Endothelial cell of hepatic sinusoid (primary cell): ENCODE data around the gene RNASE12.
"Not testable (repeated sequence)": the region's sequence is repeated elsewhere in the genome, so short reads cannot be mapped to it uniquely, and the experiment has no call there.

ENCODE experiments used
- in situ Hi-C: cut with HindIII; loops from 2 replicates; pipeline ENCODE4 v1.10.0; 2017; ENCODE audit warnings: low sequenced_read_pairs

The RNASE12 gene

DNA sequence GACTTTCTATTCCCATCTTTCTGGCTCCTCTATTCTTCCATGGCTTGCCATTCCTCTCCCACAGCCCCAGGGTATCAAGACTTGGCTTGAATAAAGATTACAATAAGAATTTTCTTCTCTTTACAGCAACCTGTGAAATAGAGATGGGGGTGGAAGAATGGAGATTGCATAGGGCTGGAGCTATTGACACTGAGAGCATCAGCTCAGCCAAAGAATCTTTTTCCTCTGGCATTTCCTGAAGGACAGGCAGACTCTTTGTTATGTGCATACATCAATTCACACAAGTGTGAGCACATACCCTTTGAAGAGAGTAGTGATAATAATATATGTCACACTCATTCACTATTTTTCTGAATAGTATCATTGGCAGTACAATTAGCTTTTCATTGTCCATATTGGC lies 8.0 kb downstream of the RNASE12 start:
- in situ Hi-C loops: no loop called here

DNA sequence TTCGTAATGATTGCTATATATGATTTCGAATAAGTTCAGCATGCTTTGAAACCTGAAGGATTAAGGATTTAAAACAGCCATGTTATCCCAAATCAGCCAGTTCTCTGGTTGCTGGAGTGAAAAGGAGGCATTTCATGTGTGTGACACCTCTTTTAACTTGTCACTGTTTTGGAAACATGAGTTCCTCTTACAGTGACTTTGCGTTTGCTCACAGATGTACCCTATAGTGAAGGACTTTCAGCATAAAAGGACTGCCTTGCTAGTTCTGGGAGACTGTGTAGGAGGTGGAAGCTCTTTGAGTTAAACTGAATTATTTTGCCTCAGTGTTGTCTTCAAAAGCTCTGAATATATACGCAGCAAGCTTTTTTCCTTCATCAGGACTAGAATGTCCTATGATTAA lies 10.9 kb downstream of the RNASE12 start:
- in situ Hi-C loops: no loop called here

DNA sequence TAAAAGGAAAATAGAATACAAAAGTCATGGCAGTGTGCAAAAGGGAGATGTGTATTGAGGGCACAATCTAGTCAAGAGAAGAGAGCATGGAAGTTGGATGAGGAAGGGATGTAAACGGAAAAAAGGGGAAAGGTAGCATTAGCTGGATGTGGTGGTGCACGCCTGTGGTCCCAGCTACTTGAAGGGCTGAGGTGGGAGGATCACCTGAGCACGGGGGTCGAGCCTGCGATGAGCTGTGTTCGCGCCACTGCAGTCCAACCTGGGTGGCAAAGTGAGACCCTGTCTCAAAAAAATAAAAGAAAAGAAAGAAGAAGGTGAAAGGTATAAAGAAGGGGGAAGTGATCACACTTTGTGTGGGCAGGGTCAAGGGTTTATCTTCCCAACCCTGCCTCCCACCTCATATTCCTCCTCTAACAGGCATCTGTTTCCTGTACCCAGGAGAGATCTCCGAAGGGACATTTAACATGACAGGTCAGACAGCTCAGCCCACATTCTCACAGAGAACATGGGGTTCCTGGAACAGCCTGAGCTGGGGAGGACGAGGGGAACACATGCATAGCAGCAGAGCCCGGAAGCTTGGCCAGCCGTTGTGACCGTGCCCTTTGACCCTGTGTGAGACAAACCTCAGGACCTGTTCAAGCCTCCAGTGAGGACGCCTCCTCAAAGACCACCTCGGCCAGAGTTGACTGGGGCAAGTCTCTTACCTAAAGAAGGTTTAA lies 12.2 kb downstream of the RNASE12 start:
- in situ Hi-C loops: no loop called here

DNA sequence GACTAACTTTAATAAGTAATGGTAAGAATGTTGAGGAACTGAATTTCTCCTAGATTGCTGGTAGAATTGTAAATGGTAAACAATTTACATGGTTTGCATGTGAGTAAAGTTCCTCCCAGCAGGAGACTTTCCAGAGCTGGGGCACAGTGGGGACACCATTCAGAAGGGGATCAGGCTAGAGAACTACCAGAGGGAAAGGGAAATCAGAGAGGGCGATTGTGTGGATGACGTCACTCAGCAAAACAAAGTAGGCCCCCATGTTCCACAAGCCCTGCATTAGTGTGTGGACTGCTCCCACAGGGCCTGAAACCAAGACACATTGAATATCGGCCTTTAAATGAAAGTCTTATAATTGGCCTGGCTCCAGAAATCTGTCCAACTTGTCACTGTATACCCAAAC lies 12.9 kb downstream of the RNASE12 start:
- in situ Hi-C loops: no loop called here

DNA sequence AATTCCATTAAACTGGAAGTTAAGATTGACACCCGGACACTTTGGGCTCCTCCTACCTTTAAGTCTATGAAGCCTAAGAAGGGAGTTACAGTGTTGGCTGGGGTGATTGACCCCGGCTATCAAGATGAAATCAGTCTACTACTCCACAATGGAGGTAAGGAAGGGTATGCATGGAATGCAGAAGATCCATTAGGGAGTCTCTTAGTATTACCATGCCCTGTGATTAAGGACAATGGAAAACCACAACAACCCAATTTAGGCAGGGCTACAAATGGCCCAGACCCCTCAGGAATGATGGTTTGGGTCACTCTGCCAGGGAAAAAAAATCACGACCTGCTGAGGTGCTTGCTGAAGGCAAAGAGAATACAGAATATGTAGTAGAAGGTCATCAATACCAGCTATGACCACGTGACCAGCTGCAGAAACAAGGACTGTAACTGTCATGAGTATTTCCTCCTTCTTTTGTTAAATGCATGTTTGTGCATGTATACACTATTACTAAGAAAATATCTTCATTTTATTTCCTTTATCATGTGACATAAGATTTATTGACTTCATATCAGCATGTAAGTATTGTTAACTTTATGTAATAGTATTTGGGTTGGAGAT lies 18.7 kb downstream of the RNASE12 start:
- in situ Hi-C loops: not testable (repeated sequence)

DNA sequence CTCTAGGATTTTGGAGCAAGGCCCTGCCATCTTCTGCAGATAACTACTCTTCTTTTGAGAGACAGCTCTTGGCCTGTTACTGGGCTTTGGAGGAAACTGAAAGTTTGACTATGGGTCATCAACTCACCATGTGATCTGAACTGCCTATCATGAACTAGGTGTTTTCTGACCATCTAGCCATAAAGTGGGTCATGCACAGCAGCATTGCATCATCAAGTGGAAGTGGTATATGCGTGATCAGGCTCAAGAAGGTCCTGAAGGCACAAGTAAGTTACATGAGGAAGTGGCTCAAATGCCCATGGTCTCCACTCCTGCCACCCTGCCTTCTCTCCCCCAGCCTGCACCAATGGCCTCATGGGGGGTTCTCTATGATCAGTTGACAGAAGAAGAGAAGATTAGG lies 20.5 kb downstream of the RNASE12 start:
- in situ Hi-C loops: not testable (repeated sequence)

DNA sequence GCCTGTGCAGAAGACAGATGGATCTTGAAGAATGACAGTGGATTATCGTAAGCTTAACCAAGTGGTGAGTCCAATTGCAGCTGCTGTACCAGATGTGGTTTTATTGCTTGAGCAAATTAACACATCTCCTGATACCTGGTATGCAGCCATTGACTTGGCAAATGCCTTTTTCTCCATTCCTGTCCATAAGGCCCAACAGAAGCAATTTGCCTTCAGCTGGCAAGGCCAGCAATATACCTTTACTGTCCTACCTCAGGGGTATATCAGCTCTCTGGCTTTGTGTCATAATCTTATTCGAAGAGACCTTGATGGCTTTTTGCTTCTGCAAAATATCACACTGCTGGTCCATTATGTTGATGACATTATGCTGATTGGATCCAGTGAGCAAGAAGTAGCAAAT lies 21.3 kb downstream of the RNASE12 start:
- in situ Hi-C loops: not testable (repeated sequence)

DNA sequence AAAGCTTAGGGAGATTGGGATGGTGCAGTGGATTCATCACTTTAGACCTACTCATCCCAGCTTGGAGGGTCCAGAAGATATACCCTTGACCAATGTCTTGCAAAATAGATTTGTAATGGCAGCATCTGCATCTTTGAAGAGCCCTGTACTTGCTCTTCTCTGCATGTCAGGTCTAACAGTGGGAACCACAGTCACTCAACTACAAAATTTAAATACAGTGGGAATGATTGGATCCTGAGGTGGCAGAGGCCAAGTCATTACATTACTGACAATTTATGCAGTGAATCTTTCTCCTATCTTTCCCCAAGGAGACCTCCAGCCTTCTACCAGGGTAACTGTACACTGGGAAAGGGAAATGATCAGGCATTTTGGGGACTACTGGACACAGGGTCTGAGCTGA lies 22.1 kb downstream of the RNASE12 start:
- in situ Hi-C loops: no loop called here

DNA sequence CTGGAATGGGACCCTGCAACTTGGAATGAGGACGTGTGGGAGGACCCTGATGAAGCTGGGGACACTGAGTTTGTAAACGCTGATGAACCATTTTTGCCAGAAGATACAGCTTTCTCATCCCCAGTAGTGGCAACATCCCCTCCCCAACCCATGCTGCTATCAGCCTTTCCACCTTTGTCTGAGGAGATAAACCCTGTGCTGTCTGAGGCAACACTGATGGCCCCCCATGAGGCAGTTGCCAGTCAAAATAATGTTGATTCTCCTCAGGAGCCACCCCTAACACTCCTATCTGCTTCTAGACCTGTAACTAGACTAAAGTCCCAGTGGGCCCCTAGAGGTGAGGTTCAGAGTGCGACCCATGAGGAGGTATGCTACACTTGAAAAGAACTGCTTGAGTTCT lies 22.8 kb downstream of the RNASE12 start:
- in situ Hi-C loops: no loop called here

DNA sequence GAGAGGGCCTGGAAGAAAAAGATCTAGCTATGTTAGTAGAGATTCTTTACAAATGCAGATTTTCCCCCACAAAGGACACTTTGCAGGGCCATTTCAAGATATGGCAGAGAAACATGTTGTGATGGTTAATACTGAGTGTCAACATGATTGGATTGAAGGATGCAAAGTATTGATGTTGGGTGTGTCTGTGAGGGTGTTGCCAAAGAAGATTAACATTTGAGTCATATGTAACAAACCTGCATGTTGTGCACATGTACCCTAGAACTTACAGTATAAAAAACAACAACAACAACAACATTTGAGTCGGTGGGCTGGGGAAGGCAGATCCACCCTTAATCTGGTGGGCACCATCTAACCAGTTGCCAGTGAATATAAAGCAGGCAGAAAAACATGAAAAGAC lies 24.0 kb downstream of the RNASE12 start:
- in situ Hi-C loops: not testable (repeated sequence)

DNA sequence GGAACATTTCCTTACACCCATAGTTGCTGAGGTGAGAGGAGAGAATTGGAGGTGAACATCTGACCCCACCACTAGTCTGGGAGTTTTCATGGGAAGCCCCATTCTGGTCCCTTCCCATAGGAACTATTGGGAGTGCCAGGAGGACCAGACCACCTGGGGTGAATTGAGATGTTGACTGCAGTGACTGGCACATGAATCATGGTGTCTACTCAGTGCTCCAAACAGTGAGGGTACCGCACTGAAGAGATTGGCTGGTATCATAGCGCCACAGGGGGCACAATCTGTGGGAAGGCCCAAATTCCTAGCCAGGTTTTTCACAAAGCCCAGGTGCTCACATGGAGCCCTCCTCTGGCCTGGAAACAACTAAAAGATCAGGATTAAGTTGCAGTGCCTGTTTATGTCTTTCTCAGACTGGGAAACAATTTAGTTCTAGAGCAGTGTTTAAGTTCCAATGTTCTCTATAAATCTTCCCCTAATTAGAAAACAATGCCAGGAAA lies 26.6 kb downstream of the RNASE12 start:
- in situ Hi-C loops: no loop called here

DNA sequence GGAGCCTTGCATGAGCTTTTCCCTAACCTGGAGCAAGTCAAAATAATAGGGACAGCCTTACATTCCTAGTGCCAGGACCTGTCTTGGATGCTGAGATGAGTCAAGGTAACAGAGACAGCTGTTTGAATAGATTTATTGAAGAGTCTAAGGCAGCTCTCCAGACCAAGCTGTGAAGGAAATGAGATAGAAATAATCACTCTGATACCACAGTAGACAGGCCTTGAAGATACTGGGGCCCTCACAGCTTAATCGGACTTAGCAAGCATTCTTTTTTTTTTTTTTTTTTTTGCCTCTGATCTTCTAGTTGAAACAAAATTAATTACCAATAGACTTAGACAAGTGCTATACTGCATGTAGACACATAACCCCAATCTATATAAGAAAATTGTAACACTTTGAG lies 27.2 kb downstream of the RNASE12 start:
- in situ Hi-C loops: no loop called here

DNA sequence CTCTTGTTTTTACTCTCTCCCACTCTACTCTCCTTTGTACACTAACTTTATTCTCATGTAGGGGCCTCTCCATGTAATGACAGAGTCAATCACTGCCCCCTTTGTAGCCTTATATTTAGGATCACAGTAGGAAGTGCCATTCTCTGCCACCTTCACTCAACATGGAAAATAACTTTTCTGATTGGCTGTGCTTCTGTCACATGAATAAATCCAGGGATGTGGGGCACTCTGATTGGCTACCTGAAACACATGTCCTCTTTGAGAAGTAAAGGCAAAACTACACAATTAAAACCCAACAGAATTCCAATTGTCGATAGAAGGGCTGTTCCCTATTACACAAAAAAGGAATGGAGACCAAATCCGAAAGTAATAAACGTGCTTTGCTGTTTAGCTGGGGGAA lies 30.2 kb downstream of the RNASE12 start, which contains the start of gene RNASE9:
TSS of gene RNASE9 (minus strand) at position 87 of the 400 bp plus-strand sequence.
- in situ Hi-C loops: no loop called here

DNA sequence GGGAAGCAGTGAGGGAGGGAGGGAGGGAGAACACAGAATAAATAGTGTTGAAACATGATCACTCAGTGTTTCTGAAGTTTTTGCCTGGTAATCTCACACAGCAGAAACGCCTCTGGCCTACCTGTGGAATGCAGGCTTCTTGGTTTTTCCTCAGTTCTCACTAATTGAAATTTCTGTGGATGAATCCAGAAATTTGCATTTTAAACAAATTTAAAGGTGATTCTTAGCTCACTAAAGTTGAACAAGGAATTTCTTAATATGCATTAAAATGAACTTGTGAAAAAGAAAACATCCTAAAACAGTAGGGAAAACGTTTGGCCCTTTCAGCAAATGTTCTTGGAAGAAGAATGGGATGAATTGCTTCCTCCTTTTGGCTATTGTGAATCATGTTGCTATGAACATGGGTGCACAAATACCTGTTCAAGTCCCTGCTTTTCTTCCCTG lies 31.7 kb downstream of the RNASE12 start:
- in situ Hi-C loops: no loop called here

DNA sequence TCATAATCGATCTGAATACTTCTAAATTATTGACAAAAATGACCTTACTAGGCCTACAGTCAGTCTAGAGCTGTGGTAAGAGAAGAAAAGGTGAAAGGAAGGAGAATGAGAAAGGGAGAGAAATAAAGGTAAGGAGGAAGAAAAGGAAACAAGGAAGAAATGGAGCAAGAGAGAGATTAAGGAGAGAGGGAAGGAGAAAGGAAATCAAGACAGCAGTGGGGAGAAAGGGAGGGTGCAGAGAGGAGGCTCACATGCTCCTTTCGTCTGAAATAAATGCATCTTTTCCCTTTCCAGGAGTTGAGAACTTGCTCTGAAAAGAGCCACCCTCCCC lies 34.0 kb downstream of the RNASE12 start:
- in situ Hi-C loops: no loop called here

DNA sequence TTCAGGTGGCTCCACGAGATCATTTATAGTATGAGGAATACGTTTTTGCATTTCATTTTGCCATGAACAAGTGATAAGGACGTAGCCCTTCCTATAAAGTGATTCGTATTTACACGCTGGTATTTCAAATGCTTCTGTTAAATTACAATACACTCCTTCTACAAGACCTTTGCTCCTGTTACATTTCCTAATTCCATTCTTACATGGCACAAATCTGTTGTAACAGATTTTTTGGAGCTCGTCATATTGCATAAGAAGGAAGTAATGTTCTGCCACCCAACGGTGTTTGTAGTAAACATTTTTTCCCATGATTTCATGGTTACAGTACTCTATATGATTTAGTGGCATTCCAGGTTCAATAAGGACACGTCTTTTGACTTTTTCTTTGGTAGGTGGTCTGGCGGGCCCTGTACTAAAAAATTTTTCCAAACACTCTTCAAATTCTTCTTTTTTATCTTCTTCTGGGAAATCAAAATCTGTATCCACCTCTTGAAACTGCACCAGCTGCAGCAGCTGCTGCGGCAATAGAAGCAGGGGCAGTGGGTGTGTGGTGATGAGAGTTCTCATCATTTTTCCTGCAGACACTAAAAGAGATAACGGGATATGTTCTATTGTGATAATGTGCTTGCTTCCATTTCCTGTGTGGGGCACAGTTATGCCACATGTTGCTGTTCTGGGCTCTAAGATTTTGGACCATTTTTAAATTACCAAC lies 34.5 kb downstream of the RNASE12 start:
- in situ Hi-C loops: no loop called here

DNA sequence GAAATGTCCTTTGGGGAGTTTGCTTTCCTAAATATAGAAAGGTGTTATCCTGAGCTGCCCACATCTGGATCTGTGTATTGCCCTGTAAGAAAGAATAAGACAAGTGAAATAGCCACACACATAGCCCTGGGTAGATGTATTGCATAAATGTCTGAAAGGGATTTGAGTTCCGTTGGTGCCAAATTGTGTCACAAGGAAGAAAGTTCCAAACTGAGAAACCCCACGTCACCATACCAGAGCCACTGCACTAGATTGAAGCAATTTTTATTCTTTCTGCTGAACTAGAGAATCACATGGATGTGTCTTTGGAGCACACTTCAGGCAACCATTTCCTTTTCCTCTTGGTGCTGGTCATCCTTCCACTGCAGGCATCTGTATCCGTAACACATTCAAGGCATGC lies 35.3 kb downstream of the RNASE12 start:
- in situ Hi-C loops: no loop called here

DNA sequence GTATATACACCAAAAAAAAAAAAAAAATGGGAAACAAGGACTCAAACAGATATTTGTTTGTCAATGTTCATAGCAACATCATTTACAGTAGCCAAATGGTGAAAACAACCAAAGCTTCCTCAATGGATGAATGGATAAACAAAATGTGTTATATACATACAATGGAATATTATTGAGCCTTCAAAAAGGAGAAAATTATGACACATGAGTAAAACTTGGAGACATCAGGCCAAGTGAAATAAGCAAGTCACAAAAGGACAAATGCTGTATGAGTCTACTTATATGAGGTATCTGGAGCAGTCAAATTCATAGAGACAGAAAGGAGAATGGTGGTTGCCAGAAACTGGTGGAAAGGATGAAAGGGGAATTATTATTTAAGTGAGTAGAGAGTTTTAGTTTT lies 38.2 kb downstream of the RNASE12 start:
- in situ Hi-C loops: no loop called here

DNA sequence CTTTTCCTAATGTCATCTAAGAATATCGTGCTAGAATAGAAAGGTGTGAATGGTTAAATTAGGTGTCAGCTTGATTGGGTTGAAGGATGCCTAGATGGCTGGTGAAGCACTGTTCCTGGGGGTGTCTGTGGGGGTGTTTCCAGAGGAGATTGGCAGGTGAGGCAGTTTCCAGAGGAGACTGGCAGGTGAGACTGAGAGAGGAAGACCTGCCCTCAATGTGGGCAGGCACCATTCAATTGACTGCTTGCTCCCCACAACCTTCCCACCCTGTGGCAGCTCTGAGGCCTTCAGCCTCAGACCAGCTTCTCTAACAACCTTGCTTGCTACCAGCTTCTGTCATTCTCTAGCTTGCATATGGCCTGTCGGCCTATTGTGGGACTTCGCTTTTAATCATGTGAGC lies 39.6 kb downstream of the RNASE12 start:
- in situ Hi-C loops: no loop called here

DNA sequence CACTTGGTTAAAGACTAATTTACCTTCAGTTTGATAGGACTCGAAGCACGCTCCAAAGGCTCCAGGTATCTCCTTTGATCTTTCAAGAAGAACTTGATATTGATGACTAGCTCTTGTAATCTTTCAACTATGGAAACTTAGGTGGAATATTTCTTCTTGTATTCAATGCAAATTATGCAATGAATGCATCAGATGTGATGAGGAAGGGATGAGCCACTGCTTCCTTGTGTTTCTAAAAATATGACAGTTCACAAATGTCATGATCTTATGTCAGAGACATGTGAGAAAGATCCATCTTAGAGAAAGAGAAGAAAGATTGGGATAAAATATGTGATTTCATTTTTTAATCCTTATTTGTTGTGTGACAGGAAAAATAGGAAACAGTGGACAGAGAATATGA lies 40.2 kb downstream of the RNASE12 start:
- in situ Hi-C loops: no loop called here

DNA sequence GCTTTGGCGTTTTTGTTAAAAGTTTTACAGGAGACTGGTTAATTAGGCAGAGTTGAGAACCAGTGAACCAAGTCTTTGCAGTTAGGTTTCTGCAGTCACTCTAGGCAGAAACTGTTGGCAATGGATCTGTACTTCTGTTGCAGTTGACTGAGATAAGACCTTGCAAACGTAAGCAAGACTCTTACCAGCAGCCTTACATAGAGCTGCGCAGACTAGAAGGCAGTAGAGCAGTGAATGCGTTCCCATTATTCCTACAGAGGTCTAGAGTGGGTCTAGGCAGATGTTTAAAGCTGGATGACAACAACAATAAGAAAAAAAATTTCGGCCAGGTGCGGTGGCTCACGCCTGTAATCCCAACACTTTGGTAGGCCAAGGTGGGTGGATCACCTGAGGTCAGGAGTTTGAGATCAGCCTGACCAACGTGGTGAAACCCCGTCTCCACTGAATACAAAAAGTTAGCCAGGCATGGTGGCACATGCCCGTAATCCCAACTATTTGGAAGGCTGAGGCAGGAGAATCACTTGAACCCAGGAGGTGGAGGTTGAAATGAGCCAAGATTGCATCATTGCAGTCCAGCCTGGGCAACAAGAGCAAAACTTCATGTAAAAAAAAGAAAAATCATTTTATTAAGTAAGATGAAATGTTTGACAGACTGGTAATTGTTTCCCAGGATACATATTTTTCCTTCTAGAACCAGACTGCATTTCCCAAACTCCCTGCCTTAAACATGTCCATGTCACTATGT lies 42.6 kb downstream of the RNASE12 start:
- in situ Hi-C loops: loop anchor here (5.0 to 10.0 kb wide), 2 partner anchors 76 to 194 kb away; no protein-coding TSS in a partner anchor
